ENCODE results near the gene AQR. TPM values are rescaled to one million over a fixed set of nuclear protein-coding genes. Genes with fewer than 3 reads are reported as not detected.
"Not testable (repeated sequence)": the region's sequence is repeated elsewhere in the genome, so short reads cannot be mapped to it uniquely, and the experiment has no call there.

Gene AQR
- total and polyA plus RNA-seq, 2 donors = 9.9 to 52.3 TPM

- WGBS = 24% methylated on average over 9 of the region's 9 CpGs
- no peak for DNase-seq (ENCODE audit: extremely low spot score)
- Histone ChIP-seq H3K4me3 (ENCODE audit: low read depth, low read length) (peak overlapping the region; percentile 92), H3K27ac (ENCODE audit: low read depth) (no peak overlapping the region), H3K4me1 (ENCODE audit: insufficient read depth) (no peaks in the 10 kb centered on the region), H3K36me3 (ENCODE audit: insufficient read depth) (no peaks in the 10 kb centered on the region)
These were observed 17.4 kb upstream of the AQR start for GRCh38 chr15:34986771-34987480.

- no peaks in the 10 kb centered on the region for H3K4me1 ChIP-seq (ENCODE audit: insufficient read depth)
- no peaks in the 10 kb centered on the region for H3K36me3 ChIP-seq (ENCODE audit: insufficient read depth)
- DNase-seq (ENCODE audit: extremely low spot score) = no peak
- H3K27ac ChIP-seq (ENCODE audit: low read depth) = no peak overlapping the region
- no peak overlapping the region for H3K4me3 ChIP-seq (ENCODE audit: low read depth, low read length)
- 93% methylated on average over 1 of the region's 1 CpG for WGBS
These were observed 16.8 kb upstream of the AQR start for GRCh38 chr15:34986326-34986725.

GRCh38 chr15:34984889-34985630 is 15.5 kb upstream of the AQR start:
- no peak for DNase-seq (ENCODE audit: extremely low spot score)
- Histone ChIP-seq H3K4me1 (ENCODE audit: insufficient read depth) (no peaks in the 10 kb centered on the region), H3K36me3 (ENCODE audit: insufficient read depth) (no peaks in the 10 kb centered on the region), H3K4me3 (ENCODE audit: low read depth, low read length) (no peak overlapping the region), H3K27ac (ENCODE audit: low read depth) (no peak overlapping the region)
- WGBS = 74% methylated on average over 9 of the region's 9 CpGs

GRCh38 chr15:34976743-34977142 is 7.2 kb upstream of the AQR start:
- H3K36me3 ChIP-seq (ENCODE audit: insufficient read depth) = no peaks in the 10 kb centered on the region
- H3K4me1 ChIP-seq (ENCODE audit: insufficient read depth) = no peaks in the 10 kb centered on the region
- no peak overlapping the region for H3K4me3 ChIP-seq (ENCODE audit: low read depth, low read length)
- H3K27ac ChIP-seq (ENCODE audit: low read depth) = no peak overlapping the region
- 89% methylated on average over 2 of the region's 2 CpGs for WGBS
- DNase-seq (ENCODE audit: extremely low spot score) = no peak

- no peak for DNase-seq (ENCODE audit: extremely low spot score)
- no peaks in the 10 kb centered on the region for H3K4me1 ChIP-seq (ENCODE audit: insufficient read depth)
- 90% methylated on average over 2 of the region's 2 CpGs for WGBS
- H3K36me3 ChIP-seq (ENCODE audit: insufficient read depth) = no peaks in the 10 kb centered on the region
- H3K4me3 ChIP-seq (ENCODE audit: low read depth, low read length) = no peak overlapping the region
- H3K27ac ChIP-seq (ENCODE audit: low read depth) = no peak overlapping the region
These were observed 6.5 kb upstream of the AQR start for GRCh38 chr15:34976073-34976472.

- H3K4me1 ChIP-seq (ENCODE audit: insufficient read depth) = peaks cover 2% of the 10 kb centered on the region
- no peak overlapping the region for H3K27ac ChIP-seq (ENCODE audit: low read depth)
- no peaks in the 10 kb centered on the region for H3K36me3 ChIP-seq (ENCODE audit: insufficient read depth)
- whole genome bisulfite sequencing = 86% methylated on average over 2 of the region's 2 CpGs
- DNase-seq (ENCODE audit: extremely low spot score) = no peak
- H3K4me3 ChIP-seq (ENCODE audit: low read depth, low read length) = no peak overlapping the region
These were observed 4.0 kb upstream of the AQR start for GRCh38 chr15:34973512-34973911.

- 70% methylated on average over 21 of the region's 21 CpGs for WGBS
- H3K27ac ChIP-seq (ENCODE audit: low read depth); DNase-seq (ENCODE audit: extremely low spot score); H3K36me3 ChIP-seq (ENCODE audit: insufficient read depth); H3K4me1 ChIP-seq (ENCODE audit: insufficient read depth): not testable (repeated sequence)
- H3K4me3 ChIP-seq (ENCODE audit: low read depth, low read length) = peak overlapping the region; percentile 80
These were observed 629 bp upstream of the AQR start for GRCh38 chr15:34970098-34970643.

GRCh38 chr15:34964277-34964676 is 5.3 kb downstream of the AQR start:
- peaks cover 2% of the 10 kb centered on the region for H3K36me3 ChIP-seq (ENCODE audit: insufficient read depth)
- no peaks in the 10 kb centered on the region for H3K4me1 ChIP-seq (ENCODE audit: insufficient read depth)
- 81% methylated on average over 2 of the region's 2 CpGs for WGBS
- no peak overlapping the region for H3K4me3 ChIP-seq (ENCODE audit: low read depth, low read length)
- DNase-seq (ENCODE audit: extremely low spot score) = no peak
- H3K27ac ChIP-seq (ENCODE audit: low read depth) = no peak overlapping the region

- no peak for DNase-seq (ENCODE audit: extremely low spot score)
- Histone ChIP-seq H3K27ac (ENCODE audit: low read depth) (no peak overlapping the region), H3K36me3 (ENCODE audit: insufficient read depth) (no peaks in the 10 kb centered on the region), H3K4me1 (ENCODE audit: insufficient read depth) (no peaks in the 10 kb centered on the region), H3K4me3 (ENCODE audit: low read depth, low read length) (no peak overlapping the region)
- WGBS = 92% methylated on average over 8 of the region's 8 CpGs
These were observed 15.7 kb downstream of the AQR start for GRCh38 chr15:34953851-34954250.

- H3K36me3 ChIP-seq (ENCODE audit: insufficient read depth) = no peaks in the 10 kb centered on the region
- H3K4me3 ChIP-seq (ENCODE audit: low read depth, low read length) = no peak overlapping the region
- no peak for DNase-seq (ENCODE audit: extremely low spot score)
- no peaks in the 10 kb centered on the region for H3K4me1 ChIP-seq (ENCODE audit: insufficient read depth)
- no peak overlapping the region for H3K27ac ChIP-seq (ENCODE audit: low read depth)
These were observed 17.1 kb downstream of the AQR start for GRCh38 chr15:34952481-34952880.

- 35% methylated on average over 1 of the region's 1 CpG for WGBS
- Histone ChIP-seq H3K4me3 (ENCODE audit: low read depth, low read length) (no peak overlapping the region), H3K27ac (ENCODE audit: low read depth) (no peak overlapping the region), H3K4me1 (ENCODE audit: insufficient read depth) (no peaks in the 10 kb centered on the region), H3K36me3 (ENCODE audit: insufficient read depth) (no peaks in the 10 kb centered on the region)
- DNase-seq (ENCODE audit: extremely low spot score) = no peak
These were observed 17.5 kb downstream of the AQR start for GRCh38 chr15:34951993-34952392.

- peaks cover 2% of the 10 kb centered on the region for H3K36me3 ChIP-seq (ENCODE audit: insufficient read depth)
- H3K4me3 ChIP-seq (ENCODE audit: low read depth, low read length) = no peak overlapping the region
- WGBS = 92% methylated on average over 3 of the region's 3 CpGs
- H3K4me1 ChIP-seq (ENCODE audit: insufficient read depth) = no peaks in the 10 kb centered on the region
- H3K27ac ChIP-seq (ENCODE audit: low read depth) = no peak overlapping the region
- DNase-seq (ENCODE audit: extremely low spot score) = no peak
These were observed 24.6 kb downstream of the AQR start for GRCh38 chr15:34944936-34945335.

GRCh38 chr15:34943711-34944110 is 25.8 kb downstream of the AQR start:
- DNase-seq (ENCODE audit: extremely low spot score) = no peak
- Histone ChIP-seq H3K36me3 (ENCODE audit: insufficient read depth) (peaks cover 5% of the 10 kb centered on the region), H3K4me1 (ENCODE audit: insufficient read depth) (no peaks in the 10 kb centered on the region), H3K27ac (ENCODE audit: low read depth) (no peak overlapping the region), H3K4me3 (ENCODE audit: low read depth, low read length) (no peak overlapping the region)

GRCh38 chr15:34943264-34943663 is 26.3 kb downstream of the AQR start:
- H3K4me3 ChIP-seq (ENCODE audit: low read depth, low read length); H3K36me3 ChIP-seq (ENCODE audit: insufficient read depth); DNase-seq (ENCODE audit: extremely low spot score); H3K27ac ChIP-seq (ENCODE audit: low read depth); H3K4me1 ChIP-seq (ENCODE audit: insufficient read depth): not testable (repeated sequence)

Data from urinary bladder (tissue), 4 donors.